Measurements from ENCODE around the gene SRGAP2C.
"Not testable (repeated sequence)": the region's sequence is repeated elsewhere in the genome, so short reads cannot be mapped to it uniquely, and the experiment has no call there.

DNA sequence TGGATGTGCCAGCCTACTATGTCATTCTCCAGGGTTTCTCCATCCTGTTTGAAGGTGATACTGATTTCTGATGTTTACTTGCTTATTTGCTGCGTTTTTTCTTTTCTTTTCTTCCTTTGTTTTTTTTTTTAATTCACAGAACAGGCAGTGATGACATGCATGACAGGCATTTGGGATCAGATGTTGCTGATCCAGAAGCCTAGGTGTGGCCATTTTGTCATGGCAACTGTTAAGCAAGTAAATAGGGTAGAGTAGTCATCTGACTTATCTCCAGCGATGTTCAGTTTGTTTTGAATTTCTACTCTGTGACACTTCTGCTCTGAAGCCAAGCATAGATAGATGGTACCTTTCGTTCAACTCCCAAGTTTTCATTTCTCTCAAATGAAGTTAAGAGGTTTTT lies 181.4 kb downstream of the SRGAP2C start:
- TF ChIP-seq, protein P1, sequence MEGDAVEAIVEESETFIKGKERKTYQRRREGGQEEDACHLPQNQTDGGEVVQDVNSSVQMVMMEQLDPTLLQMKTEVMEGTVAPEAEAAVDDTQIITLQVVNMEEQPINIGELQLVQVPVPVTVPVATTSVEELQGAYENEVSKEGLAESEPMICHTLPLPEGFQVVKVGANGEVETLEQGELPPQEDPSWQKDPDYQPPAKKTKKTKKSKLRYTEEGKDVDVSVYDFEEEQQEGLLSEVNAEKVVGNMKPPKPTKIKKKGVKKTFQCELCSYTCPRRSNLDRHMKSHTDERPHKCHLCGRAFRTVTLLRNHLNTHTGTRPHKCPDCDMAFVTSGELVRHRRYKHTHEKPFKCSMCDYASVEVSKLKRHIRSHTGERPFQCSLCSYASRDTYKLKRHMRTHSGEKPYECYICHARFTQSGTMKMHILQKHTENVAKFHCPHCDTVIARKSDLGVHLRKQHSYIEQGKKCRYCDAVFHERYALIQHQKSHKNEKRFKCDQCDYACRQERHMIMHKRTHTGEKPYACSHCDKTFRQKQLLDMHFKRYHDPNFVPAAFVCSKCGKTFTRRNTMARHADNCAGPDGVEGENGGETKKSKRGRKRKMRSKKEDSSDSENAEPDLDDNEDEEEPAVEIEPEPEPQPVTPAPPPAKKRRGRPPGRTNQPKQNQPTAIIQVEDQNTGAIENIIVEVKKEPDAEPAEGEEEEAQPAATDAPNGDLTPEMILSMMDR (IDR thresholded peaks at IDR 0.05; ENCODE audit: low read depth, low read length), result not testable (repeated sequence)
- TF ChIP-seq POLR2A (IDR thresholded peaks at IDR 0.05; ENCODE audit: extremely low read depth, insufficient read length); MYC (IDR thresholded peaks at IDR 0.05; ENCODE audit: low read depth, low read length): not testable (repeated sequence)

Data from NB4 (cell line).